Thyroid gland (tissue), 4 donors: ENCODE data around the gene BRD2.

Experiments used
- CTCF ChIP-seq, 6 experiments: fragments of 200-600 bp in 3 of 6; fragments of 450-650 bp in 3 of 6; sonication (generic) in 3 of 6; IDR thresholded peaks; one replicate each; pipeline ENCODE4 v1.5.1; 2016 to 2019; ENCODE audit warnings: antibody characterized with exemption in 6 of 6, mild to moderate bottlenecking in 2 of 6, inconsistent platforms in 1 of 6, moderate library complexity in 1 of 6
- POLR2A ChIP-seq, 2 donors: fragments of 450-650 bp; IDR thresholded peaks; one replicate each; pipeline ENCODE4 v1.6.1; 2017; ENCODE audit warnings: antibody characterized with exemption in 2 of 2, mild to moderate bottlenecking in 2 of 2, moderate library complexity in 1 of 2

GRCh38 chr6:33030245-33030644, 61.9 kb downstream of the BRD2 start:
- TF ChIP-seq CTCF (IDR thresholded peaks at IDR 0.05) = no peak
- TF ChIP-seq POLR2A (IDR thresholded peaks at IDR 0.05) = no peak
